H9 (cell line): Measurements from ENCODE around the gene GRK1. TPM values are rescaled to one million over a fixed set of nuclear protein-coding genes. Genes with fewer than 3 reads are reported as not detected.
A peak's percentile ranks its signal among the peaks of the same experiment; 100 is the strongest.

Source experiments
- DNase-seq: peaks from one replicate; pipeline ENCODE4 v3.0.0-alpha.2; 2017
- H2AFZ ChIP-seq: one replicate; pipeline ENCODE4 v1.6.1; 2013; ENCODE audit warnings: mild to moderate bottlenecking, low read length, control low read depth, moderate library complexity
- H2AK5ac ChIP-seq: 2 replicates; pipeline ENCODE4 v1.6.1; 2013; ENCODE audit warnings: low read length, control low read depth, mixed read lengths; ENCODE audit not compliant: insufficient read length
- H2BK120ac ChIP-seq: one replicate; pipeline ENCODE4 v1.6.1; 2013; ENCODE audit warnings: low read depth, mild to moderate bottlenecking, low read length, control low read depth, inconsistent platforms; ENCODE audit not compliant: poor library complexity, severe bottlenecking
- H2BK12ac ChIP-seq: 2 replicates; pipeline ENCODE4 v1.6.1; 2013; ENCODE audit warnings: low read length, control low read depth, mixed read lengths, low read depth; ENCODE audit not compliant: insufficient read length
- H2BK15ac ChIP-seq: 2 replicates; pipeline ENCODE4 v1.6.1; 2013; ENCODE audit warnings: low read depth, low read length, control low read depth
- H2BK20ac ChIP-seq: one replicate; pipeline ENCODE4 v1.6.1; 2013; ENCODE audit warnings: low read depth, mild to moderate bottlenecking, low read length, control low read depth, inconsistent platforms; ENCODE audit not compliant: poor library complexity, severe bottlenecking
- H2BK5ac ChIP-seq: 2 replicates; pipeline ENCODE4 v1.6.1; 2013; ENCODE audit warnings: low read length, control low read depth, mixed read lengths; ENCODE audit not compliant: insufficient read length
- H3K14ac ChIP-seq: 2 replicates; pipeline ENCODE4 v1.6.1; 2013; ENCODE audit warnings: low read length, control low read depth; ENCODE audit not compliant: insufficient read depth
- H3K18ac ChIP-seq: 2 replicates; pipeline ENCODE4 v1.6.1; 2013; ENCODE audit warnings: low read depth, mild to moderate bottlenecking, mixed read lengths, low read length, control low read depth; ENCODE audit not compliant: insufficient read length
- H3K23ac ChIP-seq: 2 replicates; pipeline ENCODE4 v1.6.1; 2013; ENCODE audit warnings: low read length, control low read depth, mixed read lengths, low read depth; ENCODE audit not compliant: insufficient read length
- H3K23me2 ChIP-seq: 2 replicates; pipeline ENCODE4 v1.6.1; 2013; ENCODE audit warnings: low read depth, mild to moderate bottlenecking, mixed read lengths, low read length, control low read depth; ENCODE audit not compliant: insufficient read length, poor library complexity, severe bottlenecking
- H3K27ac ChIP-seq: 2 replicates; pipeline ENCODE4 v1.5.1; 2013; ENCODE audit warnings: low read length, control low read depth, mixed read lengths, low read depth; ENCODE audit not compliant: insufficient read length
- H3K27me3 ChIP-seq: 2 replicates; pipeline ENCODE4 v1.6.1; 2013; ENCODE audit warnings: low read length, control low read depth, inconsistent platforms; ENCODE audit not compliant: insufficient read depth
- H3K4ac ChIP-seq: 2 replicates; pipeline ENCODE4 v1.6.1; 2013; ENCODE audit warnings: low read depth, mild to moderate bottlenecking, control low read depth, inconsistent platforms, low read length, moderate library complexity
- H3K4me1 ChIP-seq: 2 replicates; pipeline ENCODE4 v1.6.1; 2013; ENCODE audit warnings: low read length, control low read depth, inconsistent platforms; ENCODE audit not compliant: insufficient read depth
- H3K4me2 ChIP-seq: 2 replicates; pipeline ENCODE4 v1.6.1; 2013; ENCODE audit warnings: low read length, control low read depth, mixed read lengths; ENCODE audit not compliant: insufficient read length, insufficient read depth
- H3K56ac ChIP-seq: 2 replicates; pipeline ENCODE4 v1.6.1; 2013; ENCODE audit warnings: low read depth, mild to moderate bottlenecking, mixed read lengths, low read length, control low read depth; ENCODE audit not compliant: insufficient read length
- H3K79me1 ChIP-seq: 2 replicates; pipeline ENCODE4 v1.6.1; 2013; ENCODE audit warnings: low read depth, mild to moderate bottlenecking, moderate library complexity, low read length, control low read depth, inconsistent platforms; ENCODE audit not compliant: insufficient read depth, poor library complexity, severe bottlenecking
- H3K79me2 ChIP-seq: 2 replicates; pipeline ENCODE4 v1.6.1; 2013; ENCODE audit warnings: low read length, control low read depth, inconsistent platforms; ENCODE audit not compliant: insufficient read depth
- H3K9ac ChIP-seq: 2 replicates; pipeline ENCODE4 v1.6.1; 2013; ENCODE audit warnings: low read length, control low read depth, mixed read lengths; ENCODE audit not compliant: insufficient read length; ENCODE audit errors: extremely low read depth
- H3K9me3 ChIP-seq: one replicate; pipeline ENCODE4 v1.6.1; 2013; ENCODE audit warnings: low read depth, low read length, inconsistent platforms; ENCODE audit not compliant: control insufficient read depth
- H3T11ph ChIP-seq: one replicate; pipeline ENCODE4 v1.6.1; 2013; ENCODE audit warnings: mild to moderate bottlenecking, low read length, control low read depth, inconsistent platforms
- H4K20me1 ChIP-seq: one replicate; pipeline ENCODE4 v1.6.1; 2013; ENCODE audit not compliant: control insufficient read depth, insufficient read length, insufficient read depth
- H4K5ac ChIP-seq: 2 replicates; pipeline ENCODE4 v1.6.1; 2013; ENCODE audit warnings: low read depth, mild to moderate bottlenecking, mixed read lengths, low read length, control low read depth; ENCODE audit not compliant: insufficient read length
- H4K8ac ChIP-seq: replicated peaks from 2 replicates; pipeline ENCODE4 v1.6.1; 2013; ENCODE audit warnings: low read length, control low read depth, mixed read lengths, low read depth; ENCODE audit not compliant: insufficient read length
- H4K91ac ChIP-seq: 2 replicates; pipeline ENCODE4 v1.6.1; 2013; ENCODE audit warnings: low read depth, mild to moderate bottlenecking, moderate library complexity, mixed read lengths, low read length, control low read depth; ENCODE audit not compliant: insufficient read length
- H3K27ac Mint-ChIP-seq, 3 experiments: 2 replicates in 2 of 3; 3 replicates in 1 of 3; pipeline ENCODE4 v1.8.0; 2020 to 2021; ENCODE audit warnings: mixed read lengths in 3 of 3, mild to moderate bottlenecking in 1 of 3, moderate library complexity in 1 of 3
- H3K27me3 Mint-ChIP-seq: 2 replicates; pipeline ENCODE4 v1.8.0; 2021; ENCODE audit warnings: low read depth, mild to moderate bottlenecking, moderate library complexity, mixed read lengths
- H3K36me3 Mint-ChIP-seq, 3 experiments: 2 replicates in 2 of 3; 3 replicates in 1 of 3; pipeline ENCODE4 v1.8.0; 2020 to 2021; ENCODE audit warnings: low read depth in 3 of 3, mixed read lengths in 3 of 3; ENCODE audit not compliant: insufficient read depth in 1 of 3
- H3K4me1 Mint-ChIP-seq, 2 experiments: 2 replicates each; pipeline ENCODE4 v1.8.0; 2020; ENCODE audit warnings: mixed read lengths in 2 of 2
- H3K4me3 Mint-ChIP-seq, 2 experiments: 2 replicates in 1 of 2; 3 replicates in 1 of 2; pipeline ENCODE4 v1.8.0; 2020 to 2021; ENCODE audit warnings: mild to moderate bottlenecking in 2 of 2, mixed read lengths in 2 of 2, moderate library complexity in 1 of 2
- H3K9me3 Mint-ChIP-seq, 2 experiments: 2 replicates in 1 of 2; 3 replicates in 1 of 2; pipeline ENCODE4 v1.8.0; 2020; ENCODE audit warnings: mild to moderate bottlenecking in 2 of 2, mixed read lengths in 2 of 2, moderate library complexity in 1 of 2
- WGBS: extraction: QIAGEN DNeasy Blood & Tissue Kit; methylation state at CpG from one replicate; pipeline ENCODE4 v1.1.7; 2013; ENCODE audit warnings: missing lambda C conversion rate, low lambda C conversion rate, mixed read lengths; ENCODE audit not compliant: insufficient read length; ENCODE audit errors: extremely low coverage; 5-methylcytosine and 5-hydroxymethylcytosine counted together
- total RNA-seq: library from RNA; stranded (reverse); gene quantifications from 2 replicates; pipeline ENCODE4 v1.2.1, GENCODE V29; 2021
- TF ChIP-seq, protein P1 (sequence below): fragments of 200-600 bp; sonication (generic); conservative IDR thresholded peaks from 3 replicates; pipeline ENCODE4 v1.8.0; 2021; ENCODE audit warnings: antibody characterized with exemption, mild to moderate bottlenecking

Gene GRK1
- total RNA-seq, 1 experiment from 2014 or later: 0.31 TPM

DNA sequence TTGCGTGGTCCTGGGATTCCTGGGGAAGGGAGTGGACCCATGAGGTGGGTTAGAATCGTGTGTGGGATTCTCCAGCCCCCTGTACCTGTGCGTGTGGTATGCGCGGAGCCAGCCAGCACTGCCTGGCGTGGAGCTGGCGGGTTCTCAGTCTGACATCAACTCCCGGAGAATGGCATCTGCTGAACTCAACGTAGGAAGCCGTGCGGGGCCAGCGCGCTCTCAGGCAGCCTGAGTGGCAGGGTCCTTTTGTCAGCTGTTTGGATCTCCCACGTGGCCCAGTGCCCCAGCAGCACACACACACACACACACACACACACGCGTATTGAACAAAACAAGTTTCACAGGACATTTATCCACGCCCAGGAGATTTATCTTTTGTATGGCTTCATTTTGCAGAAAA, 37.2 kb upstream of the GRK1 start:
- H3K27me3 ChIP-seq: no peaks in the 10 kb centered on the region
- no peaks in the 10 kb centered on the region for H3K79me1 ChIP-seq
- H3K4me3 Mint-ChIP-seq: no peak overlapping the region
- no peaks in the 10 kb centered on the region for H3K23me2 ChIP-seq
- no peak overlapping the region for H3K4me2 ChIP-seq
- H3K56ac ChIP-seq: no peak overlapping the region
- H4K20me1 ChIP-seq: no peaks in the 10 kb centered on the region
- H2BK5ac ChIP-seq: no peak overlapping the region
- no peak overlapping the region for H3K14ac ChIP-seq
- DNase-seq: no peak
- no peak overlapping the region for H2BK20ac ChIP-seq
- WGBS: no CpG with 5 or more reads among the region's 17 CpGs
- TF ChIP-seq, protein P1, sequence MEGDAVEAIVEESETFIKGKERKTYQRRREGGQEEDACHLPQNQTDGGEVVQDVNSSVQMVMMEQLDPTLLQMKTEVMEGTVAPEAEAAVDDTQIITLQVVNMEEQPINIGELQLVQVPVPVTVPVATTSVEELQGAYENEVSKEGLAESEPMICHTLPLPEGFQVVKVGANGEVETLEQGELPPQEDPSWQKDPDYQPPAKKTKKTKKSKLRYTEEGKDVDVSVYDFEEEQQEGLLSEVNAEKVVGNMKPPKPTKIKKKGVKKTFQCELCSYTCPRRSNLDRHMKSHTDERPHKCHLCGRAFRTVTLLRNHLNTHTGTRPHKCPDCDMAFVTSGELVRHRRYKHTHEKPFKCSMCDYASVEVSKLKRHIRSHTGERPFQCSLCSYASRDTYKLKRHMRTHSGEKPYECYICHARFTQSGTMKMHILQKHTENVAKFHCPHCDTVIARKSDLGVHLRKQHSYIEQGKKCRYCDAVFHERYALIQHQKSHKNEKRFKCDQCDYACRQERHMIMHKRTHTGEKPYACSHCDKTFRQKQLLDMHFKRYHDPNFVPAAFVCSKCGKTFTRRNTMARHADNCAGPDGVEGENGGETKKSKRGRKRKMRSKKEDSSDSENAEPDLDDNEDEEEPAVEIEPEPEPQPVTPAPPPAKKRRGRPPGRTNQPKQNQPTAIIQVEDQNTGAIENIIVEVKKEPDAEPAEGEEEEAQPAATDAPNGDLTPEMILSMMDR: no peak
- 0 out of 4 replicates have a peak, but pooled peaks cover 0 to 2% of the 10 kb centered on the region in 2 experiments for H3K4me1 Mint-ChIP-seq
- no peak overlapping the region for H3K9ac ChIP-seq
- no peaks in the 10 kb centered on the region for H3K9me3 ChIP-seq
- H3K18ac ChIP-seq: no peak overlapping the region
- peaks cover 51 to 89% (median 73%) of the 10 kb centered on the region in 3 experiments; a peak in 6 of 7 replicates for H3K36me3 Mint-ChIP-seq
- peak overlapping the region in 2 of 3 experiments; percentile 70 to 79; a peak in 2 of 7 replicates for H3K27ac Mint-ChIP-seq
- no peak overlapping the region for H2BK15ac ChIP-seq
- no peaks in the 10 kb centered on the region for H3K27me3 Mint-ChIP-seq
- no peak overlapping the region for H3T11ph ChIP-seq
- H3K23ac ChIP-seq: no peak overlapping the region
- H2AK5ac ChIP-seq: no peak overlapping the region
- no peak overlapping the region for H3K27ac ChIP-seq
- no peaks in the 10 kb centered on the region for H3K4me1 ChIP-seq
- H3K79me2 ChIP-seq: no peaks in the 10 kb centered on the region; the same call in 1 of the 2 replicates
- H4K91ac ChIP-seq: no peak overlapping the region
- peaks cover 2 to 3% of the 10 kb centered on the region in 2 experiments; a peak in 3 of 5 replicates for H3K9me3 Mint-ChIP-seq
- no peak overlapping the region for H4K5ac ChIP-seq
- H2BK12ac ChIP-seq: no peak overlapping the region
- no peak overlapping the region for H4K8ac ChIP-seq
- H2BK120ac ChIP-seq: no peak overlapping the region
- no peak overlapping the region for H3K4ac ChIP-seq
- no peak overlapping the region for H2AFZ ChIP-seq
